Cardiac muscle cell (in vitro differentiated cells and primary cell): ENCODE measurements around the gene GLB1L2. TPM values are rescaled to one million over a fixed set of nuclear protein-coding genes. Genes with fewer than 3 reads are reported as not detected.

Source experiments
- DNase-seq, 2 donors: peaks; one replicate each; pipeline versions ENCODE4 v3.0.0 to v3.0.0-alpha.2; 2010 to 2017; ENCODE audit warnings: low read depth in 1 of 2, low spot score in 1 of 2
- H3K27ac ChIP-seq: fragments of 200-600 bp; sonication (generic); 2 replicates; pipeline ENCODE4 v1.5.1; 2016
- H3K27me3 ChIP-seq: fragments of 200-600 bp; sonication (generic); 2 replicates; pipeline ENCODE4 v1.6.0; 2016; ENCODE audit warnings: control low read depth
- H3K36me3 ChIP-seq: fragments of 200-600 bp; sonication (generic); 2 replicates; pipeline ENCODE4 v1.5.1; 2016; ENCODE audit warnings: control low read depth
- H3K4me1 ChIP-seq: fragments of 200-600 bp; sonication (generic); 2 replicates; pipeline ENCODE4 v1.8.1; 2017; ENCODE audit warnings: low read depth, mild to moderate bottlenecking, mixed run types
- H3K4me3 ChIP-seq: fragments of 200-600 bp; sonication (generic); 2 replicates; pipeline ENCODE4 v1.5.1; 2016; ENCODE audit warnings: mild to moderate bottlenecking
- H3K9me3 ChIP-seq: fragments of 200-600 bp; sonication (generic); 2 replicates; pipeline ENCODE4 v1.5.1; 2017; ENCODE audit warnings: low read depth, mild to moderate bottlenecking, control low read depth
- CTCF ChIP-seq: IDR thresholded peaks from 2 replicates; pipeline ENCODE4 v1.5.1; 2012; ENCODE audit warnings: low read depth, mild to moderate bottlenecking, low read length
- polyA plus RNA-seq: library from polyadenylated mRNA; unstranded; fragments of >200 nt; fragmentation: Nextera tagmentation; extraction: Ambion mirVana; gene quantifications from 2 replicates; pipeline ENCODE4 v1.2.1, GENCODE V29; 2016
- total RNA-seq: library from RNA; depleted of rRNA; stranded (reverse); fragments of >200 nt; gene quantifications from 2 replicates; pipeline ENCODE4 v1.2.3, GENCODE V29; 2016

Gene GLB1L2
- total and polyA plus RNA-seq, 2 experiments from 2014 or later: 2.6 to 3.8 TPM

- no peak for TF ChIP-seq CTCF
- DNase-seq: peak in 1 of 2 donors; percentile 28
- Histone ChIP-seq H3K27ac (no peak overlapping the region), H3K36me3 (no peaks in the 10 kb centered on the region), H3K4me3 (peak overlapping the region; percentile 36), H3K27me3 (peaks cover 62% of the 10 kb centered on the region), H3K4me1 (peaks cover 4% of the 10 kb centered on the region), H3K9me3 (no peaks in the 10 kb centered on the region)
Observed at GRCh38 chr11:134332189-134332631, 422 bp downstream of the GLB1L2 start.

- no peak for DNase-seq
- peaks cover 62% of the 10 kb centered on the region for H3K27me3 ChIP-seq
- peaks cover 4% of the 10 kb centered on the region for H3K4me1 ChIP-seq
- H3K4me3 ChIP-seq: no peak overlapping the region
- TF ChIP-seq CTCF: no peak
- H3K9me3 ChIP-seq: no peaks in the 10 kb centered on the region
- no peak overlapping the region for H3K27ac ChIP-seq
- no peaks in the 10 kb centered on the region for H3K36me3 ChIP-seq
Observed at GRCh38 chr11:134332782-134333181, 994 bp downstream of the GLB1L2 start.

- H3K27me3 ChIP-seq: peaks cover 62% of the 10 kb centered on the region
- no peaks in the 10 kb centered on the region for H3K9me3 ChIP-seq
- H3K36me3 ChIP-seq: no peaks in the 10 kb centered on the region
- H3K4me3 ChIP-seq: no peak overlapping the region
- DNase-seq: peak in 1 of 2 donors; percentile 21
- TF ChIP-seq CTCF: no peak
- no peak overlapping the region for H3K27ac ChIP-seq
- peaks cover 4% of the 10 kb centered on the region for H3K4me1 ChIP-seq
Observed at GRCh38 chr11:134333312-134333711, 1.5 kb downstream of the GLB1L2 start.

- no peak for TF ChIP-seq CTCF
- H3K27ac ChIP-seq: no peak overlapping the region
- no peaks in the 10 kb centered on the region for H3K36me3 ChIP-seq
- no peak overlapping the region for H3K4me3 ChIP-seq
- H3K27me3 ChIP-seq: peaks cover 62% of the 10 kb centered on the region
- no peak for DNase-seq
- H3K9me3 ChIP-seq: no peaks in the 10 kb centered on the region
- H3K4me1 ChIP-seq: peaks cover 4% of the 10 kb centered on the region
Observed at GRCh38 chr11:134333946-134334345, 2.2 kb downstream of the GLB1L2 start.

- no peak for TF ChIP-seq CTCF
- DNase-seq: no peak
- H3K27ac ChIP-seq: no peak overlapping the region
- H3K36me3 ChIP-seq: no peaks in the 10 kb centered on the region
- H3K4me1 ChIP-seq: peaks cover 4% of the 10 kb centered on the region
- H3K9me3 ChIP-seq: no peaks in the 10 kb centered on the region
- peaks cover 57% of the 10 kb centered on the region for H3K27me3 ChIP-seq
- H3K4me3 ChIP-seq: no peak overlapping the region
Observed at GRCh38 chr11:134334796-134335571, 3.2 kb downstream of the GLB1L2 start.
